ENCODE measurements around the gene BHLHA9.
"Not testable (repeated sequence)": the region's sequence is repeated elsewhere in the genome, so short reads cannot be mapped to it uniquely, and the experiment has no call there.

BHLHA9 gene

GRCh38 chr17:1302761-1303160, 32.5 kb downstream of the BHLHA9 start:
- DNase-seq = no peak

GRCh38 chr17:1304522-1304921, 34.3 kb downstream of the BHLHA9 start:
- DNase-seq = no peak

DNA sequence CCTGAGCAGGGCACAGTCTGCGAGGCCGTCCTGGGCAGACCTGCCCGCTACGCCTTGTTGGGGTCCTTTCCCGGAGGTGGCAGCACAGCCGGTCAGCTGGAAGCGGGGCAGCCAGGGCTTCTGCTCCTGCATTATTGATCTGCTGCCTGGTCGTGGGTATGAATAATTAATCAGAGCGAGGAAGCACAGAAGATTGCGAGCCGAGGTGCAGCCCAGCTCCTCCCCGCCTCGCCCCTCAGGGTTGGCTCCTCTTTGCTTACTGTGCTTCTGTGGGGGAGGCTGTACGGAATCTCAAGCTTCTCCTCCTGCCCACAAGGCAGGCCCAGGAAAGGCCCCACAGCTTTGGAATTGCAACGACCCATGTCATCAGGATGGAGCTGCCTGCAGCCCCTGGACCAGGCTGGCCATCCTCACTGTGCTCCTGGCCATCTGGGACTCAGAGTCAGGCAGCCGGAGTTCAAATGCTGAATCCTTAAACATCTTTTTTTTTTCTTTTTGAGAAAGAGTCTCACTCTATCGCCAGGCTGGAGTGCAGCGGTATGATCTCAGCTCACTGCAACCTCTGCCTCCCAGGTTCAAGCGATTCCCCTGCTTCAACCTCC, 34.8 kb downstream of the BHLHA9 start:
- DNase-seq = no peak

GRCh38 chr17:1307829-1308228, 37.6 kb downstream of the BHLHA9 start:
- not testable (repeated sequence) for DNase-seq

DNA sequence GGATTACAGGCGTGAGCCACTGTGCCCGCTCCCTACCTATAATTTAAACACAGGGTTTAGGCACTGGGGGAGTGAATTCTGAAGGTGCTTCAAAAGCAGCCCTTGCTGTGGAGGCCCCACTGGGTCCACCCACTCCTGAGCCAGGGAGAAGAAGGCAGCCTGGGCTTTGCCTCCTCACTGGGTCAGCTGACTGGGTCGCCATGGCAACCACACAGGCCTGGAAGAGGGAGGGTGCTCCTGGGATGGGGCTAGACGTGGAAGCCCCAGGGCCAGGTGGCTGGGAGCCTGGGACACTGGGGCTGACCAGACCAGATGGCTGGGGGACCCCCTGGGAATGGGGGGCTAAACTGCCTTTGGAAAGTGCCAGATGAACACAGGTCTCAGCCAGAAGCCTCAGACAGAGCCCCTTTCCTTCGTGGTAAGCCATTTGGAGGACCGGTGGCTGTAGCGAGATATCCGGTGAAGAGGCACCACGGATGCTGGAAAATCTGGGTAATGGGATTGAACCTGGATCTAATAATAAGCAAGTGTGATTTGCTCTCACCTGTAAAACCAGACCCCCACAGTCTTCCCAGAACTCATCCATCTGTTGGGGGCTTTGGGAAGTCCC, 42.1 kb downstream of the BHLHA9 start:
- DNase-seq = peak; percentile 24 to 51 (median 31)

GRCh38 chr17:1313270-1314005, 43.2 kb downstream of the BHLHA9 start:
- no peak for DNase-seq

GRCh38 chr17:1315409-1315808, 45.2 kb downstream of the BHLHA9 start:
- no peak for DNase-seq

- no peak for DNase-seq
These were observed 45.7 kb downstream of the BHLHA9 start for GRCh38 chr17:1315891-1316403.
